ENCODE results near the gene SCAMP5. TPM values are rescaled to one million over a fixed set of nuclear protein-coding genes. Genes with fewer than 3 reads are reported as not detected.
A peak's percentile ranks its signal among the peaks of the same experiment; 100 is the strongest.

SCAMP5 gene
- total RNA-seq, 6 experiments from 2014 or later, result 6.4 to 11.2 (median 6.9) TPM

DNA sequence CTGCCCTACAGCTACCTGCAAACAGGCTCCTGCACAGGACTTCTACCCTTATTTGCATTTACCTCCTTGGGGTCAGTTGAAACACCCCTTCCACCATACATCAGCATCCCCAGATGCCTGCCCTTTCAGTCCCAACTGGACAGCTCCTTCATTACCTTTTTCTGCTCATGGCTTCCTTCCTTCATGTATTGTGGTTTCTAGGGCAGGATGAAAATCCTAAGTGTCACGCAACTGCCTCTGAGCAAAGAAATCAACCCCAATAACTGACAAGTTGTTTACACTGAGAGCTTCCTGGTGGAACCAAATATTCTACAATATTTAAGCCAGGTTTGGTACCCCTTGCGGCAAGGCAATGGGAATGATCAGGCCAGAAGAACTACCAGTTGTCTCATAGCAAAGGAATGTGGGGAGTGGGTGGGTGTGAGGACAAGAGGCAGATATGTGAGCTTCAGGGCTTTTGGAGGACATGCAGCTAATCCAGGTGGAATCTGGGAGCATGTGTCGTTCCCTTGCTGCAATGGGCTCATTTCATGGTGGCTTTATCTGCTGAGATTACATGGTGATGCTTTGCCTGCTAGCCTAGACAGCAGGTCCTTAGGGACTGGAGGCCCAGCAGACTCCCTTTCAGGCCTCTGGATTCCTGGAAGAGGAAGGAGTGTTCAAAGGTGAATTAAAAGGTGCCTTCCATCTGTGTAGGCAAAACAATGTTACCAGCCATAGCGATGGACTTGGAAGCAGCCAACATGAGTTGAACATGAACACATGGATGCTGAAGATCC lies 63.0 kb downstream of the SCAMP5 start:
- TF ChIP-seq CTCF (IDR thresholded peaks at IDR 0.05), result no peak
- Mint-ChIP-seq H3K9me3 (no peaks in the 10 kb centered on the region), H3K36me3 (ENCODE audit: low read depth) (no peaks in the 10 kb centered on the region; the same call in 1 of the 2 replicates), H3K27ac (no peak overlapping the region), H3K4me3 (no peak overlapping the region), H3K4me1 (ENCODE audit: low read depth) (peaks cover 26% of the 10 kb centered on the region), H3K27me3 (ENCODE audit: insufficient read depth) (peaks cover 3% of the 10 kb centered on the region; the same call in 1 of the 2 replicates)
- no peak for DNase-seq

GRCh38 chr15:75059607-75060006 lies 64.2 kb downstream of the SCAMP5 start:
- no peak for DNase-seq
- Mint-ChIP-seq H3K27ac (no peak overlapping the region), H3K4me3 (no peak overlapping the region), H3K9me3 (no peaks in the 10 kb centered on the region), H3K27me3 (ENCODE audit: insufficient read depth) (peaks cover 4% of the 10 kb centered on the region; the same call in 1 of the 2 replicates), H3K36me3 (ENCODE audit: low read depth) (no peaks in the 10 kb centered on the region; the same call in 1 of the 2 replicates), H3K4me1 (ENCODE audit: low read depth) (peaks cover 37% of the 10 kb centered on the region)
- TF ChIP-seq CTCF (IDR thresholded peaks at IDR 0.05), result no peak

DNA sequence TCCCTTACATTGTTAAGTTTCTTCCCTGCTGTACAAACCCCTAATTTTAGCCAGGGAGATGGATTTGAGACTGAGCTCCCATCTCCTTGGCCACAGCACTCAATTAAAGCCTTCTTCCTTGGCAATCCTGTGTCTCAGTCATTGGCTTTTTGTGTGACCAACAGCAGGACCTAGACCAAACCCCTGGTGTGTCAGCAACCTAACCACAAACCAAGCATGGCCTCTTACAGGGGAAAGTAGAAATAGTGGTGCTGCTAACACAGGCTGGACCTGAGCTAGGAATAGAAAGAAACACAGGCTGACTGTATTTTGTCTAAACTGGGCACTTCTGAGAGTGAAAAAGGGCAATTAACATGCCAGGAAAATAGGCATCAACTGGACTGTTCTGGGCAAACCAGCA lies 65.9 kb downstream of the SCAMP5 start:
- no peak overlapping the region for H3K4me3 Mint-ChIP-seq
- peaks cover 4% of the 10 kb centered on the region; the same call in 1 of the 2 replicates for H3K27me3 Mint-ChIP-seq (ENCODE audit: insufficient read depth)
- no peak overlapping the region for H3K27ac Mint-ChIP-seq
- no peaks in the 10 kb centered on the region; the same call in 1 of the 2 replicates for H3K36me3 Mint-ChIP-seq (ENCODE audit: low read depth)
- TF ChIP-seq CTCF (IDR thresholded peaks at IDR 0.05), result no peak
- peaks cover 54% of the 10 kb centered on the region for H3K4me1 Mint-ChIP-seq (ENCODE audit: low read depth)
- no peaks in the 10 kb centered on the region for H3K9me3 Mint-ChIP-seq
- DNase-seq, result peak; percentile 64

- peaks cover 4% of the 10 kb centered on the region; the same call in 1 of the 2 replicates for H3K27me3 Mint-ChIP-seq (ENCODE audit: insufficient read depth)
- H3K36me3 Mint-ChIP-seq (ENCODE audit: low read depth), result no peaks in the 10 kb centered on the region; the same call in 1 of the 2 replicates
- H3K27ac Mint-ChIP-seq, result no peak overlapping the region
- H3K4me3 Mint-ChIP-seq, result no peak overlapping the region
- no peak for TF ChIP-seq CTCF (IDR thresholded peaks at IDR 0.05)
- no peaks in the 10 kb centered on the region for H3K9me3 Mint-ChIP-seq
- H3K4me1 Mint-ChIP-seq (ENCODE audit: low read depth), result peaks cover 68% of the 10 kb centered on the region
- no peak for DNase-seq
Observed at GRCh38 chr15:75062706-75063105, 67.3 kb downstream of the SCAMP5 start.

DNA sequence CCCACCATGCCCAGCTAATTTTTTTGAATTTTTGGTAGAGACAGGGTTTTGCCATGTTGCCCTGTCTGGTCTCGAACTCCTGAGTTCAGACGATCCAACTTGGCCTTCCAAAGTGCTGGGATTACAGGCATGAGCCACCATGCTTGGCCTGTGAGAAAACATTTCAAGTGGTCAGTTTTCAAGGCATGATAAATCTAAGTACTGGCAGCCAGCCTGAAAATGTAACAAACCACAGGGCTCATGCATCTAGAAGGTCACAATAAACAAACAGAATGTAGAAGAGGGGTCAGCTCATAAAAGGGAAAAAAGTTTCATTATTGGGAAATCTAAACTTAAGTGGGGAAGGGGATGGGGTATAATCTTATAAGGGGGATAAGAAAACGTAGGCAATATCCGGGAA lies 68.0 kb downstream of the SCAMP5 start:
- Mint-ChIP-seq H3K4me3 (no peak overlapping the region), H3K27me3 (ENCODE audit: insufficient read depth) (peaks cover 4% of the 10 kb centered on the region; the same call in 1 of the 2 replicates), H3K27ac (no peak overlapping the region; the same call in 1 of the 2 replicates), H3K4me1 (ENCODE audit: low read depth) (peaks cover 66% of the 10 kb centered on the region), H3K9me3 (no peaks in the 10 kb centered on the region), H3K36me3 (ENCODE audit: low read depth) (no peaks in the 10 kb centered on the region; the same call in 1 of the 2 replicates)
- DNase-seq, result peak; percentile 46
- TF ChIP-seq CTCF (IDR thresholded peaks at IDR 0.05), result no peak
